ENCODE results near the gene SLC24A1.
"Not testable (repeated sequence)": the region's sequence is repeated elsewhere in the genome, so short reads cannot be mapped to it uniquely, and the experiment has no call there.

Gene SLC24A1

GRCh38 chr15:65621638-65622037 lies at the start of gene SLC24A1:
SLC24A1 (plus strand) TSS chr15:65621938; CDS start chr15:65624081, 2,143 bp downstream.
- no peak for DNase-seq (ENCODE audit: low spot score)

DNA sequence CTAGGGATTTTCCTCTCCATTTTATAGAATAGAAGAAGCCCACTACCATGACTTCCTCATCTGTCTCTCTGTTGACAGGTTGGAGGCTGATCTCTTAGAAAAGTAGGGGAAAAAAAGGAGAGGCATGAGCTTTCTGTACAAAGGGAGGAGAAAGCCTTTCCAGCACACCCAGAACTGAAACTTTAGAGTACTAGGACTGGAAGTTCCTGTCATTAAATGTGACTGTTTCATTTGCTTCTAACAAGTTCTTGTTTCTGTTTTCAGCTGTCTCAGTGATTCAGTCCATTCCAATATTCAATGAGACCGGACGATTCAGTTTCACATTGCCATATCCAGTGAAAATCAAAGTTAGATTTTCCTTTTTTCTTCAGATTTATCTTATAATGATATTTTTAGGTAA lies 49.8 kb upstream of the SLC24A1 start:
- DNase-seq (ENCODE audit: low spot score) = no peak

DNA sequence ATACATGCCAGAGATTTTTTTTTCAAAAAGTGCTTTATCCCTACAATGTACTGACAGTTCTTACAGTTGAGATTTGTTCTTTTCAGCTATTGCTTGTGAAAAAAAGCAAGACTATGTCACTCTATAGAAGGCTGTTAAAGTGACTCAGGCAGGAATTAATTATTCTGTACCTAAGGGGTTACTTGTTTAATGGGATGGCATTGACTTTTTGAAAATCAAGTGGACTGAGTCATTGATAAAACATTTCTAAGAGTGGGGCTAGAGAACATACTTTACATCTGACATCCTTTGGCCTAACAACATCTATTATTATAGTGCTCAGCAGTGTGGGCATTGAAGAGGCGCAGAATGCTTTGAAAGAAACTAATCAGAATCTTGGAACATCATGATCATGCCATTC lies 45.1 kb upstream of the SLC24A1 start:
- DNase-seq (ENCODE audit: low spot score) = peak; percentile 45

DNA sequence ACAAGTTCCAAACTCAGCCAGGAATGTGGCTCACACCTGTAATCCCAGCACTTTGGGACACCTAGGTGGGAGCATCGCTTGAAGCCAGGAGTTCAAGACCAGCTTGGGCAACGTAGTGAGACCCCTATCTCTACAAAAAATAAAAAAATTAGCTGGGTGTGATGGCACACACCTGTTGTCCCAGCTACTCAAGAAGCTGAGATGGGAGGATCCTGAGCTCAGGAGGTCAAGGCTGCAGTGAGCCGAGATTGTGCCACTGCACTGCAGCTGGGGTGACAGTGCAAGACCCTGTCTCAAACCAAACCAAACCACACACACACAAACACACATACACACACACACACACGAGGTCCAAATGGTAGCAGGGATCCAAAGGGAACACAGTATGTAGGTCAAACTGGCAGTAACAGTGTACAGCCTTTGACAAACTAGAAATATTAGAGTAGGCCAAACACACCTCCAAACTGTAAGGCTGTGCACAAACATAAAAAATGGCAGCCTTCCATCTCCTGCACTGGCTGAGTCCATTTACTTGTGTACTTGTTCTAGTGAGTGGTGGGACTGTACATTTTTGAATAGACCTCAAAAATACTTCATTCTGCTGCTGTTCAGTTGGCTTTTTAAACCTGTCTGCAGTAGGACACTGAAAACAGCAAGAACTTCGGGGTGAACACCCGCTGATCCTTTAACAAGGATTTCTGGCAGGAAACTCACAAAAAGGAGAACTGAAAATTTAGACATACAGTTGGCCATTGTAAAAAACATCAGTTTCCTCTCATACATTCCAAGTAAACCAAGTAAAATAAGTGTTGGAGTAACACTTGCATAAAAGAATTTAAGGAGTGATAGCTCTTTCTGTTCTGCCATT lies 44.4 kb upstream of the SLC24A1 start:
- DNase-seq (ENCODE audit: low spot score) = no peak

- no peak for DNase-seq (ENCODE audit: low spot score)
Observed at GRCh38 chr15:65578904-65579728, 42.6 kb upstream of the SLC24A1 start.

DNA sequence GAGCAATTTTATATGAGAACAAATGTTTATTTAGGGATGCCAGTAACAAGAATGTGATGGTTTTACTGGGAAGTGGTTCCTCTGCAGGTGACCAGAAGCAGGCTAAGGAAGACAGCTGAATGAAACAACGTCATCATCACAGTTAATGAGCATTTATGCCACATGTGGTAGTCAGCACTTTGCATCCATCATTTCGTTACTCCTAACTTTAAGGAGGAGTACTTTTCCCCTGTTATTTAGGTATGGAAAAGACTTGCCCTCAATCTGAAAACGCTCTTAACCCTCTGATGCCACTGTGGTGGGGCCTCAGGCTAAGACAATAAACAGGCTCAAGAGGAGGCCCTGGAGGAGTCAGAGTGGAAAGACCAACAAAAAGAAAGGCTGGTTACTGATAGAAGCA lies 42.0 kb upstream of the SLC24A1 start:
- no peak for DNase-seq (ENCODE audit: low spot score)

DNA sequence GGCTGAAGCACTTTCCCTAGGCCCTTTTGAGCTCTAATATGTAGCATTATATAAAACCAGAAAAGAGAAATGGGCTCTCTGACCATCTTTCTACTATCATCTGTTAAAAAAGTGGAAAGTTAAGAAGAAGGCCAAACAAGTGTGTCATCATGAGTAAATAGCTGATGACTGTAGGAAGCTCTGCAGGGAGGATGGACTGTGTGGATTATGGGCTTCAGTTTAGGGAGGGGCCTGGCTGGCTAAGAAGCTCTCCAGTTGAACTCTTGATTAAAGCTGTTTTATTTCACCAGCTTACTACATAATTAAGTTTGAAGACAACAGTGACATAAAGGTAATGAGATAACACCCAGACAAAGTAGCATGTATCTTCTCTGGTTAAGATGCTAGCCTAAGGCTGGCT lies 41.5 kb upstream of the SLC24A1 start:
- DNase-seq (ENCODE audit: low spot score) = peak; percentile 90

DNA sequence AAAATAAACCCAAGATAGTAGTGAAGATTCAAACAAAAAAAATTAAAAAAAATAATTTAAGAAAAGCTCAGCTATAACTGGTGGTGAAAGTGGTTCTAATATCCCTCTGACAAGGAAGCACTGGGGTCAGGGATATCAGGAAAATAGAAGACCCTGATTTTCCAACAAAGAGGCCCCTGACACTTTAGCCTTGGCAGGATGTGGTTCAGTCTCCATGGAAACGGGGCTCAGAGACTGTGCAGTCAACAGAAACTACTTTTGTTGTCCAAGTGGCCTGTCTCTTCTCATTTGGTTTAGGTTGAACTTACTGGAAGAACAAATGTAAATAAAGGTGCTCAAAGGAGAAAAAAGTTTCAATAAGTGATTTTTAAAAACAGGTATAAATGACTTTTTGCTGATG lies 38.0 kb upstream of the SLC24A1 start:
- DNase-seq (ENCODE audit: low spot score) = peak; percentile 16

GRCh38 chr15:65584241-65584640 lies 37.5 kb upstream of the SLC24A1 start:
- no peak for DNase-seq (ENCODE audit: low spot score)

GRCh38 chr15:65587094-65587493 lies 34.6 kb upstream of the SLC24A1 start:
- DNase-seq (ENCODE audit: low spot score) = no peak

- DNase-seq (ENCODE audit: low spot score) = peak; percentile 17
Observed at GRCh38 chr15:65595960-65596359, 25.8 kb upstream of the SLC24A1 start.

DNA sequence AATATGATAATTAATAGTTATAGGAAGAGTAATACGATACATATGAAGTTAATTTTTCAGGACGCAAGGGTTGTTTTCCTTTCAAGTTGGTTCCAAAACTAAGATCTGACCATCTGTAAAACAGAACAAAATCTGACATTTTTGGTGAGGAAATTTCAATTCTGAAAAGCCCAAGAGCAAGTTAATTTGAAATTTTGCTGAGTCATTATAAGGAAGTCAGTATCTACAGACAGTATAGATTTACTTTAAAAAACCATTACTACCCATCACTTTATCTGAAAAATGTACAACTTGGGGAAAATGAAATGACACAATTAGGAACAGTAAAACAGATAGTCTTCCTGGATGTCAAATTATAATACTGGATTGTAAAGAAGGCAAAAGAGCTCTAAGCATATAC lies 23.3 kb upstream of the SLC24A1 start:
- DNase-seq (ENCODE audit: low spot score) = no peak

DNA sequence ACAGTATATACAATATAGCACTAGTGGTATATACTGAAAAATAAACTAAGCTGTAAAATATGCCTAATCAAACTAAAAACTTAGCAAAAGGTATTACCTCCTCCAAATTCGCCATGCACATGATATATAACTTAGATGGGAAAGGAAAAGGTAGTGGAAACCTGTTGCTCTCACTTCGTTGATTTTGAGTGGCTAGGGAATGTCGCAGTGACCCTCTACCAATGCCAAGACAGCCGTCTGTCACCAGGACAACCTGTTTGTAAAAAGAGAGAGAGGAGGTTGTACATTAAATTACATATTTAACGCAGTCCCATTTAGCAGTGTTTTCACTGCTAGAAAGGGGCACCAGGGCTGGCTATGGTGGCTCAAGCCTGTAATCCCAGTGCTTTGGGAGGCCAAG lies 22.1 kb upstream of the SLC24A1 start:
- no peak for DNase-seq (ENCODE audit: low spot score)

- no peak for DNase-seq (ENCODE audit: low spot score)
Observed at GRCh38 chr15:65603134-65603533, 18.6 kb upstream of the SLC24A1 start.

GRCh38 chr15:65603559-65603958 lies 18.2 kb upstream of the SLC24A1 start:
- DNase-seq (ENCODE audit: low spot score) = no peak

GRCh38 chr15:65610871-65611718 lies 10.6 kb upstream of the SLC24A1 start, which contains the start of gene INTS14:
INTS14 (minus strand) TSS chr15:65611131; CDS start chr15:65607380, 3,751 bp downstream.
- peak; percentile 99 for DNase-seq (ENCODE audit: low spot score)

DNA sequence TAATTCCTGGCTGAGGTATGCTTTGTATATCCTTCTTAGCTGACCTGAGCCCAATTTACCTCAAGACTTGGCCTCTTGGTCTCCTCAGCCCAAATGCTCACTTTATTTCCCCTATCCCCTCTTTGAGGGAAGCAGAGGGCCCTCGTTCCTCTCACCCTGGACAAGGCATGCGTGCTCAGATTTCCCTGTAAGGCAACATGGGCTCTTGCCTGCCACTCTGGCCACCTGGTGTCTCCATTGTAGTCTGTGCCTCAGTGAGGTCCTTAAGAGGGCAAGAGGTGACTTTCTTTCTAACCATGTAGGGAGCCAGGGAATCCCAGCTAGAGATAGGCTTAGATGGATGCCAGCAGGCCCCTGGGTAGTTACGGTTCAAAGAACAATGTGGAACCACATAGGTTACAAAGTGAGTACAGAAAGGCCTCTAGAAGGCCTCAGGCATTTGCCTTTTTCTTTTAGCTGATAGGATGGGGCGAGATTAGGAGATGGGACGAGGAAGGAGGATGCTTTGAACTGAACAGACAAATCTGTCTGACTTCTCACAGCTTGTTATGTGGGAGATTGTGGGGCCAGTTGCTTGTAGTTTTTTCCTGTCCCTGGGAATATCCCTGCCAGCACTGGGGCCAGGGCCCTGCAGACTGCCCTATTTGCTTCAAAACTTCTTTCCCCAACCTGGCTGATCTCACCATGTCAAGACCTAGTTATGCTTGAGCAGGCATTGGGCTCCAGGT lies 9.7 kb upstream of the SLC24A1 start:
- DNase-seq (ENCODE audit: low spot score) = no peak

- DNase-seq (ENCODE audit: low spot score) = no peak
Observed at GRCh38 chr15:65612616-65612946, 9.2 kb upstream of the SLC24A1 start.

DNA sequence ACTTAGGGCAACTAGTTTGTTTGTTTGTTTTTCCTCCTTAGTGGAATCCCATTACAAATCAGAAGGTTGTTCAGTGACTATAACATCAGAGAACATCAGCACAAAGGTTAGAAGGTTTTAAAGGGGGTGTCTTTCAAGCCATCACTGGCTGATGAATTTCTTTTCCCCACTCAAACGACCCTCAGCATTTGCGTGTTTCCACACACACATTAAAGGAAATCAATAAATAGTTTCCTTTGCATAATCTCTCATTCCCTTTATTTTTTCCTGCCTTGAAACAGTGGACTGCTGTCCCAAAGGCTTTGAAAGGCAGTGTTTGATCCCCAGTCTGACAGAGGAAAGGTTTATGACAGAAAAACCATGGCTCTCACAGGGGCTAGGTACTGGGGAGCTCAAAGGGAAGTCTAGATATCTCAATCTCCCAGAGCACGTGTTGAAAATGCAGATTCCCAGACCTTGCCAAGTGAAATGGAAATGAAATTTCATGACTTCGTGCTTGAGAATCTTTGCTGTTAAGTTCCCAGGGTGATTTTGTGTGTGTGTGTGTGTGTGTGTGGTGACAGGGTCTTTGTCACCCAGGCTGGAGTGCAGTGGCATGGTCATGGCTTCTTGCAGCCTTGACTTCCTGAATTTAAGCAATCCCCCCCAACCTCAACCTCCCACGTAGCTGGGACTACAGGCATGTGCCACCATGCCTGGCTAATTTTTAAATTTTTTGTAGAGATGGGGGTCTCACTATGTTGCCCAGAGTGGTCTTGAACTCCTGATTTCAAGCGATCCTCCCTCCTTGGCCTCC lies 8.6 kb upstream of the SLC24A1 start:
- DNase-seq (ENCODE audit: low spot score) = no peak

GRCh38 chr15:65615887-65616286 lies 5.9 kb upstream of the SLC24A1 start:
- not testable (repeated sequence) for DNase-seq (ENCODE audit: low spot score)

Measured in AG08395 (cell line).